Esophagus squamous epithelium (tissue), 4 donors: ENCODE results near the gene LCMT1.

Experiments
- CTCF ChIP-seq, 6 experiments: fragments of 450-650 bp in 4 of 6; fragments of 200-600 bp in 2 of 6; sonication (generic) in 2 of 6; IDR thresholded peaks; one replicate each; pipeline ENCODE4 v1.5.1; 2016 to 2019; ENCODE audit warnings: antibody characterized with exemption in 6 of 6, mild to moderate bottlenecking in 4 of 6, moderate library complexity in 4 of 6
- POLR2A ChIP-seq, 4 donors: fragments of 450-650 bp; IDR thresholded peaks; one replicate each; pipeline ENCODE4 v1.6.1; 2017; ENCODE audit warnings: antibody characterized with exemption in 4 of 4, mild to moderate bottlenecking in 4 of 4, moderate library complexity in 3 of 4

DNA sequence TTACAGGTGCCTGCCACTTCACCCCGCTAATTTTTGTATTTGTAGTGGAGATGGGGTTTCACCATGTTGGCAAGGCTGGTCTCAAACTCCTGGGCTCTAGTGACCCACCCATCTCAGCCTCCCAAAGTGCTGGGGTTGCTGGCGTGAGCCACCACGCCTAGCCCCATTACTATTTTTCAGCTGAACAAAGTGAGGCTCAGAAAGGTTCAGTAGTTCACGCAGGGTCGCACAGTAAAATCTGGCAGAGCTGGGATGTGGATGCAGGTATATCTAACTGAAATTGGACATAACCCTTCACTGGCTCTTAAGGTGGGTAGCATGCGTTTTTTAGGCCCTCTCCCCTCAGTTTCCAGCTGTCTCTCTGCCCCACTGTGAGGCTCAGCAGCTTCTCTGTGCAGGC lies 112.4 kb downstream of the LCMT1 start:
- TF ChIP-seq CTCF (IDR thresholded peaks at IDR 0.05) (no peak), POLR2A (IDR thresholded peaks at IDR 0.05) (no peak)
